T follicular helper cell (primary cell): Measurements from ENCODE around the gene RAB3B.
"Not testable (repeated sequence)": the region's sequence is repeated elsewhere in the genome, so short reads cannot be mapped to it uniquely, and the experiment has no call there.

ENCODE experiments used
- DNase-seq: peaks from one replicate; pipeline ENCODE4 v3.0.0-alpha.2; 2020; ENCODE audit warnings: low read depth

Gene RAB3B

DNA sequence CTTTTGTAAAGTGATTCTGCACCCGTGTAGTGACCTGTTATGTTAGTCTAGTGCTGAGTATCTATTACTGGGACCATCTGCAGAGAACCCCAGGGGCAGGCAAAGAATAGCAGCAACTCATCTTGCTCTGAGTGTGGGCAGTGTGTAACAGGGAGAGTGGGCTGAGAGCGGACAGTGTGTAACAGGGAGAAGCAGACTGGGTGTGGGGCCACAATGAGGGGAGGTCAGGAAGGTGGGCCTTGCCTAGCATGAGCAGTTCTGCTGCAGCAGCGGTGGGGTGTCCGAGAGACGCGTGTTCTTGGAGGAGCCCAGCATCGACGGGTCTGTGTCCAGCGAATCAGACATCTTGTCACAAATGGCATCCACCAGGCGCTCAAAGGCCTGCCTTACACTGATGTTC lies 70.8 kb downstream of the RAB3B start:
- DNase-seq: no peak

DNA sequence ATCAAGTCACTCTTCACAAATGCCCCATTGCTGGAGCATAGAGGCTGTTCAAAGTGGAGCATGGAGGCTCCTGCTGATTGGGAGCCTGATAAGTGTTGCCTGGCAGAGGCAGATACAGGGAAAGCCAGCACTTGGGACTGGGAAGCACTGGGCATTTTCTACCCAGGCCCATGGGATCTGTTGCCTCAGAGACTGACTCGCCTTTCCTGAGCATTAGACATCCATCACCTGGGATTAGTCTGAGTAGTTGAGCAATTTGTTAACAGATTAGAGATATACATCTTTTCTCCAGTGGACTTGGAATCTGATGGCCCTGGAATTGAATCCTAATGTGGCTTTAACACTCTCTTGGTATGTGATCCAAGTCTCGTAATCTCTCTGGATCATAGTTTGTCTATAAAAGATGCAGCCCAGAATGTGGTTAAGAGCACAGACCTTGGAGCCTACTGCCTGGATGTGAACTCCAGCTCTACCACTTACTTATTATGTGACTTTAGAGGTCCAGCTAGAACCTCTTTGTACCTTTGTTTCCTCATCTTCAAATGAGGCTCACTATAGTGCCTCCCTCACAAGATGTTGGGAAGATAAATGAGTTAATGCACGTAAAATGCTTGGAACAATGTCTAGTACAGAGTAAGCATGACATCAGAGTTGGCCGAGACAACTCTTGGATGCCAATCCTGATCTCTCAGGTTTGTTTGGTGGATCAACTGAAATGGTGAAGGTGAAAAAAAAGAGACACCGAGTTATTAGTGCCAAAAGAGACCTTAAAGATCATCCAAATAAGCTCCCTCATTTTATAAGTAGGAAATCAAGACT lies 73.7 kb downstream of the RAB3B start:
- DNase-seq: no peak

DNA sequence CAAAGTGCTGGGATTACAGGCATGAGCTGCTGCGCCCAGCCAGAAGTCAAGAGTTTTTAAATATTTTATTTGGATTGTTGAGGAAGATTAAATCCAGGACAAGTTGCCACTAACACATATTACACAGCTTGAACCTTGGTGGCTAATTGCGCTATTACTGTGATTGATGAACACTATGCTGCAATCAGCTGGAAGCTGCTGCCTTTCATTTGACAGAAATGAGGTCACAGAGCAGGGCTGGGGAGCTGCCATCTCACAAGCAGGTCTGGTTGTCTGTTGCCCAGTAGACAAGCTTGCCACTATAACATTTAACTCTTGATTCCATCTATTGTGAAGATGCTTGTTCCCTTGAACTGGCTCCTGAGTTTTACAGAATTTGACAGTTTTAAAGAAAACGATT lies 74.5 kb downstream of the RAB3B start:
- DNase-seq: no peak

DNA sequence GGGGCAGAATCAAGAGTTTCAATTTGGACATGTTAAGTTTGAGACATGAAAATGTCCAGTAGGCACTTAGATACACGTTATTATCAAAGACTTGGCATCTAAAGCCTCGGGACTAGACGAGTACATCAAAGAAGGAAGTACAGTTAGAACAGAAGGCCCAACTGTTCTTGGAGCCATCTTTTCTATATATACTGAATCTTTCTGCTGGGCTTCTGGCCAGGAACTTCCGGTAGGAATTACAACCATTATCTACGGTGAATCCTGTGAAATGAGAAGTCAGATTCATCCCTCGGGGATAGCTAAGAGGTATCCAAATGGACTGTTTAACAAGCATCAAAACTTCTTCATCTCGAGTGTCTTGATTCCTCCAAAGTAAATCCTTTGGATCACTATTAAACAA lies 77.6 kb downstream of the RAB3B start:
- no peak for DNase-seq

DNA sequence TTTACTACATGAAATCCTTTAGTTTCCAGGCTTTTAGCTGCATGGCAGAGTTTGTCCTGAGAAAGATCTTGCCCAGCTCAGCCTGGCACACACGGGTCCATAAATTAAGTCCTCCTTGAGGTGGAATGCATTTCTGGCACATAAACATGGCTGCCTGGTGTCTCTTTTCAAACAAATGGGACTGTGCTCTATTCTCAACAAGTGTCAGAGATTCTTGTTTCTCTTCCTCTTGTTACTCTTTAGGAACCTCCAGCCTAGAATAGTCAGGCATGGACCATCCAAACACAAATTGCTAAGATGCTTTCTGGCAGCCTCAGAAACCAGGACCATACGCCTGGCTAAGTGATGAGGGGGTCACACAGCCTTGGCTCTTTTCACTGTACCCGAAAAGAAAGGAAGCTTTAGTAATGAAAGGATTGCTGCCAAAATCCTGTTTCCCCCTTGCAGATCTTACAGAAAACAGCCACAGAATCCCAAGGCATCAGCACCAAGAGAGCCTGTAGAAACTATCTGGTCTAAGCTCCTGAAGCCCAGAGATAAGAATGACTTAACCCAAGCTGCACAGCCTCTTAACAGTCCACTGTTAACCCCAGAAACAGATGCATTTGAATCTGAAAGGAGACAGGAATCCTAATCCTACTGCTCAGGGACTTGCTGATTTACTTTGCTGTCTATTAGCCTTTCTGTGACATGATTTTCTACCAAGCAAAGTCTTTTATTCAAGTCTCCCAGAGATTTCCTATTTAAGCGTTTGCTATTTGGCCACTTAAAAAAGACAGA lies 80.1 kb downstream of the RAB3B start:
- no peak for DNase-seq

DNA sequence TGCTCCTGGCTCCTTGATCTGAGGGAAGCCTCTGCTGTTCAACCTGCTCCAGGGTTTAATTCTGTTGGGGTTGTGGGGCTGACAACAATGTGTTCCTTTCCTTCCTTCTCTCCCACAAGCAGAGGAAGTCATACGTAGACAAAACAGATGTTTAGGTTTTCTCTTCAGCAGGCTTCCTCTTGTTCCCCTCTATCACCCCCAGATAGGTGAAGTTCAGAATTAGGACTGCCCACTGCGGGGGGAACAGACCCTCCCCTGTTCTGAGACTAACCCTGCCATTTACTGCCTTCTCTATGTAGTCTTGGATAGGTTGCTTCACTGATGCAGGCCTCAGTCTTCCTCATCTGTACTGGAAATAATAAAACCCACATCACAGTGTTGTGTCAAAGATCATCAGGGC lies 82.0 kb downstream of the RAB3B start:
- no peak for DNase-seq

DNA sequence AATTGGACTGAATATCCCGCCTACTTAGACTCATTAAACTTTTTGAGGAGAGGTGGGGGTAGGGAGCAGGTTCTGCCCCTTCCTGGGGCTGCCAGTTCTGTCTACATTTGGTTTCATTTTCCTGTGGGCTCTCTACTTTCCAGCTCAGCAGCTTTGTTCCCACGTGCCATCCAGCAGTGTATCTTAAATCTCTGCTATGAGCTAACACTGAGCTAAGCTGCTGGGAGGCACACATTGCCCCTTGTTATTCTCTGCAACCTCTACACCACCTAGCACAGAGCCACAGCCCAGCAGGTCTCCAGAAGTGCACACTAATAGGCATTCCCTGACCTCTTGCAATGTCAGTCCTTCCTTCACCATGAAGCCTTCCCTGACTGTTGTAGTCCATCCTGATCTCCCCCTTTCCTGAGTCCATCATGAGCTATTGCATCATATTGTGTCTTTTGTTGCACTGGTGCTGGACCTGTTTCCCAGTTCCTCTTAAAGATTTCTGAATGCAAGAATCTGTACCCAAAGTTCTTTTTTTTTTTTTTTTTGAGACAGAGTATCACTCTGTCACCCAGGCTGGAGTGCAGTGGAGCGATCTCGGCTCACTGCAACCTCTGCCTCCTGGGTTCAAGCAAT lies 83.3 kb downstream of the RAB3B start:
- no peak for DNase-seq

DNA sequence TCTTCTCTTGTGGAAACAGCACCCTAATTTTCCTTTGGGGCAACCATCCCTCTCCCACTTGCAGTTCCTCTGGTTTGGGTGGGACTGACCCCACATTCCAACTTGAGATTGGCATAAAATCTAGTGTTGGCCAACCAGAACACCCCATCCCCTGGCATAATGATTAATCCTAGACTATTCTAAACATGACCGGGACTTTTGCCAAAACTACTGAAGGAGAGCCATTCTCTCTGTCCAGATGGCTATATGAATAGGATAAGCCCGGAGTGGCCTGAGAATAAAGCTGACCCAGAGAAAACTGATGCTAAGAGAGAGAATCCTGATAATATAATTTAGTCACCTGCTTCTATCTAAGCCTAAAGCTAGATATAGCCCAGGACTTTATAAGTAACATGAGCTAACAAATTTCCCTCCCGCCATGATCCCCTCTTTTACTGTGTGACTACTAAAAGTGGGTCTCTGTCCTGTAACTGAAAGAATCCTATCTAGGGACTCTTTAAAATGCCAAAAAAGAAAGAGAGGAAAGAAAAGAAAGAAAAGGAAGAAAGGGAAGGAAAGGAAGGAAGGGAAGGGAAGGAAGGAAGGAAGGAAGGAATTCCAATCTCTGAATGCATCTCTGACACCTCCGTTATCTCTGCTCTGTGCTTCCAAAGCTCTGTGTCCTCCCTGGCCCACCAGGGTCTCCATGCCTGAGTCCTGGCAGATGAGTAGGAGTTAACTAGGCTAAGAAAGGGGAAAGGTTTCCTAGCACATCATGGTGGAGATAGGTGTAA lies 84.0 kb downstream of the RAB3B start:
- no peak for DNase-seq

DNA sequence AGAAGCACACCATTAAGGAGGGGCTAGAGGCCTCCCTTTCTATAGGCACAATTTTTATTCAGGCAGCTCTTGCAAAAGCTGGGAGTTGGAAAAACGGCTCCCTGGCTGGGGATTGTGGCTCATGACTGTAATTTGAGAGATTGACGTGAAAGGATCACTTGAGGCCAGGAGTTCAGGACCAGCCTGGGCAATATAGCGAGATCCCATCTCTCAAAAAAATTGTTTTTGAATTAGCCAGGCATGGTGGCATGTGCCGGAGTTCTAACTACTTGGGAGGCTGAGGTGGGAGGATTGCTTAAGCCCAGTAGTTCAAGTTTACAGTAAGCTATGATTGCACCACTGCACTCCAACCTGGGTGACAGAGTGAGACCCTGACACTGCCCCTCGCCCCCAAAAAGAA lies 88.0 kb downstream of the RAB3B start:
- DNase-seq: no peak

DNA sequence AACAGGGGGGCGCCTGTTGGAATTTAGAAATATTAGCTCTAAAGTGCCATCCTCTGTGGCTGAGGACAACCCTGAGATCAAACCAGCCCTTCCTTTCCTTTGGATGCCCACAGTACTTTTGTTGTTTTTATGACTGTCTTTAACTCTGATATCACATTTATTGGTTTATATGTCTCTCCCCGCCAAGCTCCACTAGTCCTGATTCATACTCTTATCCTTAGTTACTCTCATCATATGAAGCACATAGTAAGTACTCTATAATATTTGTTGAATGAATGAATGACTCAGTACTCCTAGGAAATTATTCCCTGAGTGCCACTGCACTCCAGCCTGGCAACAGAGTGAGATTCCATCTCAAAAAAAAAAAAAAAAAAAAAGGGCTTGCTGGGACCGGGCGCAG lies 89.3 kb downstream of the RAB3B start:
- DNase-seq: no peak

DNA sequence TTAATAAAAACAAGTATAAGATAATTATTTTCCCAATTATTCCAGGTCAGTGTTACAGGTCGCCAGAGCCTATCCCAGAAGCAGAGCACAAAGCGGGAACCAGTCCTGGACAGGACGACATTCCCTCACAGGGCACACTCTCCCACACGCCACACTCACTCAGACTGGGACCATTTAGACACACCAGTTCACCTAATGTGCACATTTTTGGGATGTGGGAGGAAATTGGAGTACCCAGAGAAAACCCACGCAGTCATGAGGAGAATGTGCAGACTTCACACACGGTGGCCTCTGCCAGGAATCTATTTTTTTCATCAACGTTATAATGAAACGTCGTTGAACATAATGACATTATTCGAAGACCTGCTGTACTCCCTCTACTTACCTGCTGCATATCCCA lies 91.5 kb downstream of the RAB3B start:
- DNase-seq: no peak

DNA sequence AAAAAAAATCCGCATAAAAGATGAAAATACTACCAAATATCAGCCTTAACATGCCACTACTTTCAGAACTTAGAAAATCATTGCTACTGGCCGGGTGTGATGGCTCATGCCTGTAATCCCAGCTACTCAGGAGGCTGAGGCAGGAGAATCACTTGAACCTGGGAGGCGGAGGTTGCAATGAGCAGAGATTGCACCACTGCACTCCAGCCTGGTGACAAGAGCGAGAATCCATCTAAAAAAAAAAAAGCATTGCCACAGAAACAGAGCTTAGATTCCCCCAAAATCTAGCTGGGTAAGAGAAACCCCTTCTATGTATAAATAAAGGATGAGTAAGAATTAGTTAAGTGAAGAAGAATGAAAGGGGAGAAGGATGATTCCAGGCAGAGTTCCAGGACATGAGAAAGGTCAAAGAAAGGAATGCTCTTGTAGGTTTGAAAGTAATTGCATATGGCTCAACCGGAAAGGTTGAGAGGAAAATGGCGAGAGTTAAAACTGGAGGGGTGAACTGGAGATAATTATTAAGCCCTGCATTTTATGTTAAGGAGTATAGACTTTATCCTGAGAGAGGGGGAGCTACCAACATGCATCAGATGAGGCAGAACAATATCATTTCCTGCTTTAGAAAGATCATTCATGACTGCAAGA lies 92.3 kb downstream of the RAB3B start:
- DNase-seq: no peak

DNA sequence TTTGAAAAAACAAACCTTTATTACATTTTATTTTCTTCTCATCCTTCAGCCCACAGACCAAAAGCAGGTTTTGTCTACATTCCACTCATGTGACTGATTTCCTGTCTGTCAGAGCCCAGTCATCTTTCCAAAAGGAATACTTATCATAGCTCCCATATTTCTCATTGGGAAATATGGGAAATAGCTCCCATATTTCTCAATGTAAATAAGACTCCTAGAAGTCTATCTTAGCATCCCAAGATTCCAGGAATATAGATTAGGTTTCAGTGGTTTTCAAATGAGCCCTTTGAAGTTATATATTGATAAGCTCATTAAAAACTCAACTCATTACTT lies 92.8 kb downstream of the RAB3B start:
- no peak for DNase-seq

DNA sequence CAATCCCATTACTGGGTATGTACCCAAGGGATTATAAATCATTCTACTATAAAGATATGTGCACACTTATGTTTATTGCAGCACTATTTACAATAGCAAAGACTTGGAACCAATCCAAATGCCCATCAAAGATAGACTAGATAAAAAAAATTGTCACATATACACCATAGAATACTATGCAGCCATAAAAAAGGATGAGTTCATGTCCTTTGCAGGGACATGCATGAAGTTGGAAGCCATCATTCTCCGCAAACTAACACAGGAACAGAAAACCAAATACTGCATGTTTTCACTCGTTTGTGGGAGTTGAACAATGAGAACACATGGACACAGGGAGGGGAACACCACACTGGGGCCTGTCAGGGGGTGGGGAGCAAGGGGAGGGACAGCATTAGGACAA lies 95.8 kb downstream of the RAB3B start:
- not testable (repeated sequence) for DNase-seq

DNA sequence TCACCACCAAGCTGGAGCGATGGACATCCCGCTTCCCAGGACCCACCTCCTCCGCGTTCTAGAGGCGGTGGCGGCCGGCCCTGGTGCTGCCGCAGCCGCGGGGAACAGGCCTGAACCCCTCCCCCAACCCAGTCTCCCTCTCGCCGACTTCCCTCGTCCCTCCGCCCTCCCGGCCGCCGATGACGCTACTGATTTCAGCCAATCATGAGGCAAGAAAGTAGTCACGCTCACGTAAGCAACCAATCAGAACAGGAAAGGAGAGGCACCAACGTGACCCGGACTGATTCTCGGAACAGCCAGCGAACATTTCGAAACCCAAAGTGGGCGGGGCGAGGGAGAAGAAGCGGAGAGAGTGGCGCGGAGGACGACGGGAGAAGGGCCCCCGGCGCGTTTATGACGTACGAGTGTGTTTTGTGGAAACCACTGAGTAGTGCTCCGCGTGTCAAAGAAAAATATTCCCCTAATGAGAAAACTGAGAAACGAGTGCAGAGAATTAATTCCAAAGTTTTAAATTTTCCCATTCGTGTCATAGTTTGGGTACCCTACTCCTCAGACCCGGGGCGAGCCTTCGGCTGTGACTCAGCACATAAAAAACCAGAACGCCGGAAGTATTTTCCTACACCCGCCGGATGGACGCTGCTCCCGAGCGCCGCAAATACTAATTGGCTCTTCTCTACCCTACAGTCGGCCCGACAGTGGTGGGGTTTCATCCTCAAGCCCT lies 111.7 kb downstream of the RAB3B start, which contains the start of gene NRDC:
NRDC (minus strand) TSS at position 112 of the 721 bp plus-strand sequence. CDS start 112 bp downstream, outside the sequence.
- peak; percentile 100 for DNase-seq

DNA sequence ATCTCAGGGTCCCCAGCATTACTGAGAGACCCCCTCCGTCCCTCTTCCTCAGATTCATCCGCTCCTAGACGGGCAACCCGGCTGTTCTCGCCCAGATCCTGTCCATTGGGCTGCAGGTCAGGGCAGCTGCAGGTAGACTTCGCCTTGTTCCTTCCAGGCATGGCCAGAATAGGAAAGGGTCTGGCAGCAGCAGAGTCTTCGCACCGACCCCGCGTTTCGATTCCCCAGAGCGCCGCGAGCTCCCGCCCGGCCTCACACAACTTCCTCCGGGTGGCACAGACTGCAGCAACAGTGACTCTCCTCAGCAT lies 112.2 kb downstream of the RAB3B start:
- DNase-seq: no peak

DNA sequence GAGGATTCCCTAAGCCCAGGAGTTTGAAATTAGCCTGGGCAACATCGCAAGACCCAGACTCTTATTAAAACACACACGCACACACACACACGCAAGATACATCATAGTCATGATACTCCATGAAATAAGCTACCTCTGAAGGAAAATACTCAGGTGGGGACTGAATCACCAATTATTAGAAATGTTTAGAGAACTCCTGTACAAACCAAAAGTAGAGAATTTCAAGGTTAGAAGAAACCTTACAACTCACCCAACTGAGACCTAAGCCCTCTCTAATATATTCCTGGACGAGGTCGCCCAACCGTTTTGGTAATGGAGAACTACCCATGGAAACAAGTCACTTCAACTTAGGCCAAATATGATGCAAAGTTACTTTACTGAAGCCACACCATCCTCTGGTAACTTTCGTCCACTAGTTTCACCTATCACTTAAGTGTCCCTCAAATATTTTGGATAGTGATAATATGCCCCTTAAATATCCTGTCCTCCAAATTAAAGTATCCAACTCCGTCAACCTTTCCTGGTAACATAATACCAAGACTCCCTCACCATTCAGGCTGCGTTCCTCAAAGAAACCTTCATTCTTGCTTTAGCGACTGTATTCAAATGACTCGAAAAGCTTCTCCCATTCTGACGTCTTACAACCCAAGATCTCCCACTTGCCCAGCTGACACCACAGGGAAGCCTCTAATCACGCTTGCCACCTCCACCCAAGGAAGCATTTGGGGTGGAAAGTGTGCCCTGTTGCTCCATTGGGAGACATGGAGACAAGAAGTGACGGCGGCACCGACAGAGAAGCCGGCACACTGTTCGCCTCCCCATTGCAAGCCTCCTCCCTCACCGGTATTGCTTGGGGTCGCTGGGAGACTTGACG lies 112.8 kb downstream of the RAB3B start:
- DNase-seq: no peak

DNA sequence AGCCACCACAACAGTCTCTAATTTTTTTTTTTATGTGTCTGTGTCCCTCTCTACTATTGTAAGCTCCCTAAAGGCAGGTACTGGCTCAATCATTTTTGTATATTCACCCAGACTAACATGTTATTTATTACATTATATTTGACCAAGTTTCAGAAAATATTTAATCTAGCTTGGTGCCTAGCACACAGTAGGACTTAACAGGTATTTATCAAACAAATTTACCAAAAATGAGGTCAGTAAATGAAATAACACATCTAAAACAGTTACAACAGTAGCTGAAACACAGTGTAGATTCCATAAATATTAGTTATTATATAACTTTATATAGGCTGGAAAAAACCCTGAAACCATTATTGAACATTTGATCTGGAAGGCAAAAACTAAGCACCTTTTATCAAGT lies 114.7 kb downstream of the RAB3B start:
- DNase-seq: no peak

DNA sequence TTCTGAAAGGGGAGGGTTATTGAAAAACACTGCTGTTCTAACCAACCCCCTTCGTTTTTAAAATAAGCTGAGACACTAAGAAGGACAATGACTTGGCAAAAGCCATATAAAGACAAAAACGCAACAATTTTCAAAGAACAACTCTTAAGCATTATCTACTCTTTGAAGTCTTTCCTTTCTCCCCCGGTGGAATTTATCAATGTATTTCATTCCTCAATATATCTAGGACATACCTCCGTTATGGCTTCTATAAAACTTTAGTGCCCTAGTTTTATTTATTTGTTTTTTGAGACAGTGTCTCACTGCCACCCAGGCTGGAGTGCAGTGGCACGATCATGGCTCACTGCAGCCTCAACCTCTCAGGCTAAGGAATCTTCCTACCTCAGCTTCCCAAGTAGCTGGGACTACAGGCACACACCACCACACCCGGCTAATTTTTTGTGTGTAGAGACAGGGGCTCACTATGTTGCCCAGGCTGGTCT lies 115.2 kb downstream of the RAB3B start:
- DNase-seq: no peak

DNA sequence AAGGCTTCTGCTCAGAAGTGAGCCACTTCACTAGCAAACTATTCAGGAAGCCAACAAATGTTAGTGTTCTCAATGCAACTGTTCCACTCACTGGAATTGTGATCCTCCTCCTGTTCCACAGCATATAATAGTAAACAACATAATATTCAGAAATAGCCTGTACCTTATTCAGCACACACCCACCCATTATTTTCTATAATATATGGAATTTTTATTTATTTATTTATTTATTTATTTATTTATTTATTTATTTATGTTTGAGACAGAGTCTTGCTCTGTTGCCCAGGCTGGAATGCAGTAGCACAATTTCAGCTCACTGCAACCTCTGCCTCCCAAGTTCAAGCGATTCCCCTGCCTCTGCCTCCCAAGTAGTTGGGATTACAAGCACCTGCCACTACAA lies 117.2 kb downstream of the RAB3B start:
- DNase-seq: not testable (repeated sequence)
